ENCODE data around the gene TTC9C.

DNA sequence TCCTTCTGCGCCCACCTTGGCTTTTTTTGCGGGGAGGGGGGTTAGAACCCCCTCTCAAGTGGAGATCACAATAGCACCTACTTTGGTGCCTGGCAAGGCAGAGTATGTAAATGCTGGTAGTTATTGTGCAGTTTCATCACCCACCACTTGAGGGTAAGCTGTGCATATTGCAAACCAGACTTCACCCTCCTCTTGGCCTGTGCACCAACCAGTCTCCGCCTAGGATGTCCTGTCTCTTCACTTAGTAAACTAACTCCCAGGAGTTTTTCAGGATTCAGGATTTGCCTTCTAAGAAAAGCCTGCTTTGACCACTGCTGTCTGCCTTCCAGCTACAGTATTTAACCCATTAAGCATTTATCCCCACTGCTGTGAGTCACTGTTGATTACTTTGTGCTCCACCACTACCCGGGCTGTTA, 47.5 kb upstream of the TTC9C start:
- TF ChIP-seq, protein P1, sequence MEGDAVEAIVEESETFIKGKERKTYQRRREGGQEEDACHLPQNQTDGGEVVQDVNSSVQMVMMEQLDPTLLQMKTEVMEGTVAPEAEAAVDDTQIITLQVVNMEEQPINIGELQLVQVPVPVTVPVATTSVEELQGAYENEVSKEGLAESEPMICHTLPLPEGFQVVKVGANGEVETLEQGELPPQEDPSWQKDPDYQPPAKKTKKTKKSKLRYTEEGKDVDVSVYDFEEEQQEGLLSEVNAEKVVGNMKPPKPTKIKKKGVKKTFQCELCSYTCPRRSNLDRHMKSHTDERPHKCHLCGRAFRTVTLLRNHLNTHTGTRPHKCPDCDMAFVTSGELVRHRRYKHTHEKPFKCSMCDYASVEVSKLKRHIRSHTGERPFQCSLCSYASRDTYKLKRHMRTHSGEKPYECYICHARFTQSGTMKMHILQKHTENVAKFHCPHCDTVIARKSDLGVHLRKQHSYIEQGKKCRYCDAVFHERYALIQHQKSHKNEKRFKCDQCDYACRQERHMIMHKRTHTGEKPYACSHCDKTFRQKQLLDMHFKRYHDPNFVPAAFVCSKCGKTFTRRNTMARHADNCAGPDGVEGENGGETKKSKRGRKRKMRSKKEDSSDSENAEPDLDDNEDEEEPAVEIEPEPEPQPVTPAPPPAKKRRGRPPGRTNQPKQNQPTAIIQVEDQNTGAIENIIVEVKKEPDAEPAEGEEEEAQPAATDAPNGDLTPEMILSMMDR (IDR thresholded peaks at IDR 0.05; ENCODE audit: extremely low read depth in 1 of 2, insufficient read depth in 1 of 2, low read depth in 1 of 2, low read length in 2 of 2), result peak; percentile 52 to 63
- no peak for TF ChIP-seq EZH2 (IDR thresholded peaks at IDR 0.05; ENCODE audit: borderline replicate concordance, low read depth, low read length, severe bottlenecking)
- TF ChIP-seq POLR2A (IDR thresholded peaks at IDR 0.05; ENCODE audit: low read depth, low read length), result no peak
- no peak for TF ChIP-seq POLR2AphosphoS5 (IDR thresholded peaks at IDR 0.05; ENCODE audit: insufficient read depth, low read depth, low read length)
- TF ChIP-seq FOS (IDR thresholded peaks at IDR 0.05; ENCODE audit: borderline replicate concordance, insufficient read depth, low read length), result no peak
- no peak for TF ChIP-seq GATA2 (IDR thresholded peaks at IDR 0.05; ENCODE audit: insufficient read depth, insufficient read length, low read depth, low read length)
- TF ChIP-seq MAX (IDR thresholded peaks at IDR 0.05; ENCODE audit: insufficient read depth, insufficient read length), result no peak
- TF ChIP-seq MYC (IDR thresholded peaks at IDR 0.05; ENCODE audit: low read depth, low read length), result no peak
